Astrocyte (in vitro differentiated cells and primary cell): ENCODE results near the gene RHBG. TPM values are rescaled to one million over a fixed set of nuclear protein-coding genes. Genes with fewer than 3 reads are reported as not detected.
A peak's percentile ranks its signal among the peaks of the same experiment; 100 is the strongest.
"Not testable (repeated sequence)": the region's sequence is repeated elsewhere in the genome, so short reads cannot be mapped to it uniquely, and the experiment has no call there.

Source experiments
- DNase-seq: peaks from one replicate; pipeline ENCODE4 v3.0.0-alpha.2; 2010; ENCODE audit warnings: low read depth
- FAIRE-seq: peaks from 2 replicates; lab custom pipeline; 2011; peaks lifted over from hg19 to GRCh38; lab: Jason Lieb, UNC
- H2AFZ ChIP-seq: 2 replicates; pipeline ENCODE4 v1.6.0; 2012; ENCODE audit warnings: low read depth, low read length, inconsistent platforms
- H3K27ac ChIP-seq: 2 replicates; pipeline ENCODE4 v1.5.1; 2011; ENCODE audit warnings: low read depth, low read length, inconsistent platforms
- H3K27me3 ChIP-seq: 2 replicates; pipeline ENCODE4 v1.6.0; 2011; ENCODE audit warnings: low read length, inconsistent platforms; ENCODE audit not compliant: insufficient read depth
- H3K36me3 ChIP-seq: 2 replicates; pipeline ENCODE4 v1.5.1; 2011; ENCODE audit warnings: low read length, inconsistent platforms; ENCODE audit not compliant: insufficient read depth
- H3K4me1 ChIP-seq: 2 replicates; pipeline ENCODE4 v1.5.1; 2011; ENCODE audit warnings: low read length, inconsistent platforms; ENCODE audit not compliant: insufficient read depth
- H3K4me2 ChIP-seq: 2 replicates; pipeline ENCODE4 v1.6.0; 2012; ENCODE audit warnings: low read length, inconsistent platforms
- H3K4me3 ChIP-seq: 2 replicates; pipeline ENCODE4 v1.5.1; 2011; ENCODE audit warnings: low read depth, mild to moderate bottlenecking, low read length, inconsistent platforms; ENCODE audit not compliant: insufficient read depth
- H3K79me2 ChIP-seq: 2 replicates; pipeline ENCODE4 v1.6.0; 2012; ENCODE audit warnings: mild to moderate bottlenecking, low read length, inconsistent platforms; ENCODE audit not compliant: insufficient read depth
- H3K9ac ChIP-seq: 2 replicates; pipeline ENCODE4 v1.6.0; 2012; ENCODE audit warnings: mild to moderate bottlenecking, low read length, inconsistent platforms
- H3K9me3 ChIP-seq: 2 replicates; pipeline ENCODE4 v1.5.1; 2012; ENCODE audit warnings: low read depth, mild to moderate bottlenecking, low read length, inconsistent platforms; ENCODE audit not compliant: insufficient read depth
- H4K20me1 ChIP-seq: 2 replicates; pipeline ENCODE4 v1.6.0; 2012; ENCODE audit warnings: low read length, inconsistent platforms; ENCODE audit not compliant: insufficient read depth
- H3K27ac Mint-ChIP-seq: one replicate; pipeline ENCODE4 v1.8.0; 2021; ENCODE audit warnings: mild to moderate bottlenecking, mixed read lengths; ENCODE audit not compliant: unreplicated experiment
- H3K27me3 Mint-ChIP-seq: one replicate; pipeline ENCODE4 v1.8.0; 2021; ENCODE audit warnings: low read depth, mixed read lengths; ENCODE audit not compliant: unreplicated experiment
- H3K36me3 Mint-ChIP-seq: one replicate; pipeline ENCODE4 v1.8.0; 2021; ENCODE audit warnings: low read depth, mixed read lengths; ENCODE audit not compliant: unreplicated experiment
- H3K4me1 Mint-ChIP-seq: one replicate; pipeline ENCODE4 v1.8.0; 2021; ENCODE audit warnings: low read depth, mixed read lengths; ENCODE audit not compliant: unreplicated experiment
- H3K4me3 Mint-ChIP-seq: one replicate; pipeline ENCODE4 v1.8.0; 2021; ENCODE audit warnings: mild to moderate bottlenecking, moderate library complexity, mixed read lengths; ENCODE audit not compliant: unreplicated experiment
- H3K9me3 Mint-ChIP-seq: one replicate; pipeline ENCODE4 v1.8.0; 2021; ENCODE audit warnings: mild to moderate bottlenecking, mixed read lengths; ENCODE audit not compliant: unreplicated experiment
- CTCF ChIP-seq: IDR thresholded peaks from 2 replicates; pipeline ENCODE4 v1.5.1; 2011; ENCODE audit warnings: low read depth, mild to moderate bottlenecking, inconsistent platforms, low read length, moderate library complexity; ENCODE audit not compliant: insufficient read depth
- EZH2 ChIP-seq: IDR thresholded peaks from 2 replicates; pipeline ENCODE4 v1.6.1; 2012; ENCODE audit warnings: mild to moderate bottlenecking, low read length, inconsistent platforms; ENCODE audit not compliant: insufficient read depth
- total RNA-seq: library from RNA; stranded (reverse); gene quantifications from 2 replicates; pipeline ENCODE4 v1.2.1, GENCODE V29; 2021

RHBG gene
- total RNA-seq, 1 donor from 2014 or later: not detected

- Mint-ChIP-seq H3K27ac (no peak overlapping the region), H3K4me1 (peaks cover 12% of the 10 kb centered on the region), H3K9me3 (peaks cover 16% of the 10 kb centered on the region), H3K4me3 (peak overlapping the region; percentile 27), H3K36me3 (peaks cover 13% of the 10 kb centered on the region), H3K27me3 (peaks cover 58% of the 10 kb centered on the region)
- Histone ChIP-seq H3K79me2 (no peaks in the 10 kb centered on the region), H3K27me3 (peaks cover 21% of the 10 kb centered on the region), H3K4me3 (no peak overlapping the region), H4K20me1 (no peaks in the 10 kb centered on the region), H3K4me1 (peaks cover 8% of the 10 kb centered on the region), H3K27ac (no peak overlapping the region), H2AFZ (no peak overlapping the region), H3K9me3 (no peaks in the 10 kb centered on the region), H3K36me3 (no peaks in the 10 kb centered on the region), H3K9ac (no peak overlapping the region), H3K4me2 (no peak overlapping the region)
- no peak for TF ChIP-seq CTCF
- TF ChIP-seq EZH2: no peak
- DNase-seq: no peak
- FAIRE-seq: no peak
Measured at GRCh38 chr1:156367383-156368156, 1.4 kb upstream of the RHBG start.

GRCh38 chr1:156368157-156368658 lies 803 bp upstream of the RHBG start:
- FAIRE-seq: no peak
- peaks cover 64% of the 10 kb centered on the region for H3K27me3 Mint-ChIP-seq

GRCh38 chr1:156369685-156370286 lies 775 bp downstream of the RHBG start:
- H4K20me1 ChIP-seq, FAIRE-seq, H3K36me3 ChIP-seq, H3K27ac Mint-ChIP-seq, H3K9me3 Mint-ChIP-seq, H3K27ac ChIP-seq, H3K9me3 ChIP-seq, H3K79me2 ChIP-seq, DNase-seq, H3K9ac ChIP-seq, H3K4me1 ChIP-seq: not testable (repeated sequence)
- peaks cover 12% of the 10 kb centered on the region for H3K4me1 Mint-ChIP-seq
- peak overlapping the region; percentile 14 for H3K4me3 Mint-ChIP-seq
- Histone ChIP-seq H2AFZ (peak overlapping the region; percentile 38), H3K4me3 (peak overlapping the region; percentile 48), H3K27me3 (peaks cover 21% of the 10 kb centered on the region), H3K4me2 (peak overlapping the region; percentile 86)
- H3K27me3 Mint-ChIP-seq: peaks cover 58% of the 10 kb centered on the region
- H3K36me3 Mint-ChIP-seq: peaks cover 10% of the 10 kb centered on the region

More at GRCh38 chr1:156368157-156368658, 803 bp upstream of the RHBG start:
- Histone ChIP-seq H3K79me2 (no peaks in the 10 kb centered on the region), H3K9me3 (no peaks in the 10 kb centered on the region), H3K4me1 (peaks cover 8% of the 10 kb centered on the region), H3K27ac (no peak overlapping the region), H3K36me3 (no peaks in the 10 kb centered on the region), H4K20me1 (no peaks in the 10 kb centered on the region), H3K9ac (no peak overlapping the region), H3K27me3 (peaks cover 21% of the 10 kb centered on the region), H3K4me3 (no peak overlapping the region), H3K4me2 (no peak overlapping the region), H2AFZ (no peak overlapping the region)
- TF ChIP-seq EZH2 (no peak), CTCF (no peak)
- Mint-ChIP-seq H3K27ac (no peak overlapping the region), H3K36me3 (peaks cover 13% of the 10 kb centered on the region), H3K4me3 (no peak overlapping the region), H3K4me1 (peaks cover 12% of the 10 kb centered on the region), H3K9me3 (peaks cover 16% of the 10 kb centered on the region)
- no peak for DNase-seq
